Prostate gland (tissue), 2 donors: ENCODE data around the gene TMTC2. TPM values are rescaled to one million over a fixed set of nuclear protein-coding genes. Genes with fewer than 3 reads are reported as not detected.

Experiments
- DNase-seq: peaks from one replicate; pipeline ENCODE4 v3.0.0-alpha.2; 2019; ENCODE audit warnings: low spot score
- H3K27ac ChIP-seq, 2 donors: fragments of 200-600 bp; sonication (generic); 2 replicates each; pipeline ENCODE4 v1.5.1; 2017 to 2019
- H3K27me3 ChIP-seq: fragments of 200-600 bp; sonication (generic); replicated peaks from 2 replicates; pipeline ENCODE4 v1.5.1; 2019; ENCODE audit not compliant: insufficient read depth
- H3K36me3 ChIP-seq, 2 donors: fragments of 200-600 bp; sonication (generic); 1 replicate in 1 of 2; 2 replicates in 1 of 2; pipeline versions ENCODE4 v1.5.1 to v1.8.1; 2017 to 2019
- H3K4me1 ChIP-seq: fragments of 200-600 bp; sonication (generic); replicated peaks from 2 replicates; pipeline ENCODE4 v1.5.1; 2019
- H3K4me3 ChIP-seq, 2 donors: fragments of 200-600 bp; sonication (generic); 2 replicates each; pipeline ENCODE4 v1.5.1; 2017 to 2019
- H3K9me3 ChIP-seq: fragments of 200-600 bp; sonication (generic); 2 replicates; pipeline ENCODE4 v1.5.1; 2017
- CTCF ChIP-seq, 4 experiments: fragments of 200-600 bp in 2 of 4; fragments of 450-650 bp in 2 of 4; sonication (generic) in 2 of 4; IDR thresholded peaks; 1 replicate in 3 of 4; 2 replicates in 1 of 4; pipeline ENCODE4 v1.5.1; 2016 to 2019; ENCODE audit warnings: antibody characterized with exemption in 4 of 4, mild to moderate bottlenecking in 2 of 4, moderate library complexity in 2 of 4
- POLR2A ChIP-seq: fragments of 450-650 bp; IDR thresholded peaks from one replicate; pipeline ENCODE4 v1.6.1; 2016; ENCODE audit warnings: antibody characterized with exemption, mild to moderate bottlenecking
- POLR2AphosphoS5 ChIP-seq: sonication (generic); formaldehyde crosslinking; IDR thresholded peaks from one replicate; pipeline ENCODE4 v1.6.1; 2017; ENCODE audit warnings: antibody characterized with exemption
- WGBS: methylation state at CpG from one replicate; pipeline ENCODE4 v1.1.5; 2018; 5-methylcytosine and 5-hydroxymethylcytosine counted together
- intact Hi-C: fragments of 100-400 bp; cut with DNase I; formaldehyde crosslinking; loops from one replicate; pipeline ENCODE4 v1.14.2; 2022
- total RNA-seq, 2 donors: library from RNA; depleted of rRNA; stranded (reverse); fragments of >200 nt; gene quantifications; one replicate each; pipeline ENCODE4 v1.1.0, GENCODE V29; 2016

TMTC2 gene
- total RNA-seq, 2 donors from 2014 or later: 19.0 to 30.7 TPM

- WGBS: 74% methylated on average over 2 of the region's 2 CpGs
- intact Hi-C loops: no loop called here
- no peak for DNase-seq
- Histone ChIP-seq H3K4me3 (no peak overlapping the region), H3K36me3 (no peaks in the 10 kb centered on the region), H3K4me1 (peaks cover 2% of the 10 kb centered on the region), H3K27me3 (no peaks in the 10 kb centered on the region), H3K9me3 (no peaks in the 10 kb centered on the region), H3K27ac (no peak overlapping the region)
- TF ChIP-seq CTCF (IDR thresholded peaks at IDR 0.05) (no peak), POLR2AphosphoS5 (no peak), POLR2A (no peak)
Observed at GRCh38 chr12:82746668-82747067, 60.0 kb downstream of the TMTC2 start.

- H3K27me3 ChIP-seq: no peaks in the 10 kb centered on the region
- no peak for DNase-seq
- TF ChIP-seq POLR2AphosphoS5 (no peak), POLR2A (no peak), CTCF (IDR thresholded peaks at IDR 0.05) (no peak)
- no peaks in the 10 kb centered on the region for H3K36me3 ChIP-seq
- WGBS: 43% methylated on average over 4 of the region's 4 CpGs
- no peak overlapping the region for H3K4me3 ChIP-seq
- H3K4me1 ChIP-seq: peaks cover 2% of the 10 kb centered on the region
- intact Hi-C loops: no loop called here
- no peaks in the 10 kb centered on the region for H3K9me3 ChIP-seq
- no peak overlapping the region for H3K27ac ChIP-seq
Observed at GRCh38 chr12:82749015-82749414, 62.3 kb downstream of the TMTC2 start.

GRCh38 chr12:82754856-82755255, 68.2 kb downstream of the TMTC2 start:
- no peak overlapping the region for H3K27ac ChIP-seq

GRCh38 chr12:82756303-82756702, 69.6 kb downstream of the TMTC2 start:
- Histone ChIP-seq H3K9me3 (no peaks in the 10 kb centered on the region), H3K4me3 (no peak overlapping the region), H3K27ac (no peak overlapping the region), H3K4me1 (peaks cover 9% of the 10 kb centered on the region), H3K36me3 (no peaks in the 10 kb centered on the region), H3K27me3 (no peaks in the 10 kb centered on the region)
- intact Hi-C loops: no loop called here
- no peak for DNase-seq
- TF ChIP-seq POLR2AphosphoS5: no peak
- no peak for TF ChIP-seq CTCF (IDR thresholded peaks at IDR 0.05)
- no peak for TF ChIP-seq POLR2A
- WGBS: 75% methylated on average over 2 of the region's 2 CpGs

More at GRCh38 chr12:82754856-82755255, 68.2 kb downstream of the TMTC2 start:
- no peak overlapping the region for H3K4me3 ChIP-seq
- intact Hi-C loops: no loop called here
- peaks cover 9% of the 10 kb centered on the region for H3K4me1 ChIP-seq
- no peaks in the 10 kb centered on the region for H3K36me3 ChIP-seq
- no peak for DNase-seq
- no peak for TF ChIP-seq POLR2A
- no peak for TF ChIP-seq POLR2AphosphoS5
- no peak for TF ChIP-seq CTCF (IDR thresholded peaks at IDR 0.05)
- no peaks in the 10 kb centered on the region for H3K27me3 ChIP-seq
- no peaks in the 10 kb centered on the region for H3K9me3 ChIP-seq

- no peaks in the 10 kb centered on the region for H3K36me3 ChIP-seq
- H3K4me3 ChIP-seq: no peak overlapping the region
- intact Hi-C loops: no loop called here
- peaks cover 9% of the 10 kb centered on the region for H3K4me1 ChIP-seq
- H3K27me3 ChIP-seq: no peaks in the 10 kb centered on the region
- H3K9me3 ChIP-seq: no peaks in the 10 kb centered on the region
- 17% methylated on average over 1 of the region's 1 CpG for WGBS
- TF ChIP-seq POLR2A (no peak), POLR2AphosphoS5 (no peak), CTCF (IDR thresholded peaks at IDR 0.05) (no peak)
- no peak for DNase-seq
- no peak overlapping the region for H3K27ac ChIP-seq
Observed at GRCh38 chr12:82757059-82757458, 70.4 kb downstream of the TMTC2 start.
